IMR-90 (cell line): ENCODE results near the gene KCNN4. TPM values are rescaled to one million over a fixed set of nuclear protein-coding genes. Genes with fewer than 3 reads are reported as not detected.

Source experiments
- ATAC-seq: fragments of 200-7000 bp; cut with Tn5 transposase; 2 replicates; pipeline ENCODE4 v1.9.1; 2020; ENCODE audit warnings: low read depth, mild to moderate bottlenecking, moderate library complexity
- BruUV-seq: library from RNA; stranded (reverse); fragments of 400-500 nt; replicated peaks from 2 replicates; lab custom pipeline; 2021; lab: Mats Ljungman, UMichigan
- CTCF ChIA-PET: fragments of 300-600 bp; formaldehyde crosslinking; extraction: SDS; loops from one replicate; lab custom pipeline; 2021; ENCODE audit warnings: antibody characterized with exemption; lab: Yijun Ruan, JAX
- POLR2A ChIA-PET: fragments of 300-600 bp; sonication (Branson Sonifier 250); formaldehyde crosslinking; loops from one replicate; lab custom pipeline; 2022; ENCODE audit warnings: antibody characterized with exemption; ENCODE audit not compliant: unreplicated experiment; lab: Charles Lee
- DNase-seq: peaks from one replicate; pipeline ENCODE4 v3.0.0; 2013
- H2AFZ ChIP-seq: replicated peaks from 2 replicates; pipeline ENCODE3; 2013; ENCODE audit warnings: low read length, mild to moderate bottlenecking; ENCODE audit not compliant: poor library complexity
- H2AK5ac ChIP-seq: 2 replicates; pipeline ENCODE4 v1.6.1; 2013; ENCODE audit warnings: low read depth, low read length, inconsistent platforms
- H2AK9ac ChIP-seq: replicated peaks from 2 replicates; pipeline ENCODE3; 2013; ENCODE audit warnings: mild to moderate bottlenecking, low read depth, low read length, moderate library complexity; ENCODE audit not compliant: poor library complexity
- H2BK120ac ChIP-seq: 2 replicates; pipeline ENCODE4 v1.6.1; 2013; ENCODE audit warnings: low read depth, low read length, inconsistent platforms
- H2BK15ac ChIP-seq: 3 replicates; pipeline ENCODE4 v1.6.1; 2013; ENCODE audit warnings: low read depth, low read length, inconsistent platforms
- H2BK20ac ChIP-seq: 2 replicates; pipeline ENCODE4 v1.6.1; 2013; ENCODE audit warnings: low read depth, mild to moderate bottlenecking, inconsistent platforms, low read length, moderate library complexity
- H2BK5ac ChIP-seq: 2 replicates; pipeline ENCODE4 v1.6.1; 2013; ENCODE audit warnings: mild to moderate bottlenecking, low read depth, low read length, inconsistent platforms; ENCODE audit not compliant: poor library complexity, severe bottlenecking
- H3K14ac ChIP-seq: replicated peaks from 2 replicates; pipeline ENCODE4 v1.6.1; 2013; ENCODE audit warnings: low read depth, low read length, inconsistent platforms
- H3K18ac ChIP-seq: 2 replicates; pipeline ENCODE4 v1.6.1; 2013; ENCODE audit warnings: low read depth, low read length, control low read depth
- H3K23ac ChIP-seq: 2 replicates; pipeline ENCODE4 v1.6.1; 2013; ENCODE audit warnings: low read depth, low read length, inconsistent platforms
- H3K27ac ChIP-seq: 2 replicates; pipeline ENCODE4 v1.5.1; 2013; ENCODE audit warnings: mild to moderate bottlenecking, control low read depth, low read length; ENCODE audit not compliant: insufficient read depth
- H3K27me3 ChIP-seq: 2 replicates; pipeline ENCODE4 v1.6.1; 2013; ENCODE audit warnings: low read length; ENCODE audit not compliant: control insufficient read depth, insufficient read depth
- H3K36me3 ChIP-seq: 2 replicates; pipeline ENCODE4 v1.6.1; 2013; ENCODE audit warnings: low read length, mixed read lengths; ENCODE audit not compliant: control insufficient read depth, insufficient read depth
- H3K4ac ChIP-seq: 2 replicates; pipeline ENCODE4 v1.6.1; 2013; ENCODE audit warnings: low read depth, low read length, inconsistent platforms
- H3K4me1 ChIP-seq: 2 replicates; pipeline ENCODE4 v1.6.1; 2013; ENCODE audit warnings: low read length, mixed read lengths; ENCODE audit not compliant: control insufficient read depth, insufficient read depth
- H3K4me2 ChIP-seq: 2 replicates; pipeline ENCODE4 v1.6.1; 2013; ENCODE audit warnings: low read depth, mild to moderate bottlenecking, control low read depth, low read length, moderate library complexity
- H3K4me3 ChIP-seq: 2 replicates; pipeline ENCODE4 v1.5.1; 2013; ENCODE audit warnings: low read depth, mild to moderate bottlenecking, control low read depth, low read length, moderate library complexity; ENCODE audit not compliant: insufficient read depth
- H3K56ac ChIP-seq: 2 replicates; pipeline ENCODE4 v1.6.1; 2013; ENCODE audit warnings: low read length, inconsistent platforms; ENCODE audit not compliant: insufficient read depth; ENCODE audit errors: extremely low read depth
- H3K79me1 ChIP-seq, 2 experiments: 2 replicates each; pipeline ENCODE4 v1.6.1; 2013; ENCODE audit warnings: low read length in 2 of 2, inconsistent platforms in 1 of 2, low read depth in 1 of 2
- H3K9ac ChIP-seq: 2 replicates; pipeline ENCODE4 v1.6.1; 2013; ENCODE audit warnings: low read depth, low read length, control low read depth
- H3K9me1 ChIP-seq: 2 replicates; pipeline ENCODE4 v1.6.1; 2013; ENCODE audit warnings: low read length, inconsistent platforms; ENCODE audit not compliant: insufficient read depth
- H3K9me3 ChIP-seq: 2 replicates; pipeline ENCODE4 v1.6.1; 2013; ENCODE audit warnings: low read length; ENCODE audit not compliant: control insufficient read depth, insufficient read depth
- H4K20me1 ChIP-seq: 2 replicates; pipeline ENCODE4 v1.6.1; 2013; ENCODE audit warnings: low read length, inconsistent platforms; ENCODE audit not compliant: insufficient read depth
- H4K5ac ChIP-seq: 2 replicates; pipeline ENCODE4 v1.6.1; 2013; ENCODE audit warnings: mild to moderate bottlenecking, low read depth, low read length, control low read depth
- H4K8ac ChIP-seq, 2 experiments: 2 replicates each; pipeline ENCODE4 v1.6.1; 2013; ENCODE audit warnings: low read depth in 2 of 2, low read length in 2 of 2, control low read depth in 1 of 2, inconsistent platforms in 1 of 2
- H4K91ac ChIP-seq: 2 replicates; pipeline ENCODE4 v1.6.1; 2013; ENCODE audit warnings: low read depth, low read length, inconsistent platforms; ENCODE audit not compliant: insufficient read depth
- BHLHE40 ChIP-seq: fragments of 150-350 bp; IDR thresholded peaks from 2 replicates; pipeline ENCODE4 v1.6.1; 2016; ENCODE audit warnings: mild to moderate bottlenecking, low read depth, low read length
- MAFK ChIP-seq: IDR thresholded peaks from 2 replicates; pipeline ENCODE4 v1.6.1; 2012; ENCODE audit warnings: low read depth, low read length, improper control_type of control experiment
- NFE2L2 ChIP-seq: fragments of 150-350 bp; IDR thresholded peaks from 2 replicates; pipeline ENCODE4 v1.6.1; 2016; ENCODE audit warnings: low read depth, mild to moderate bottlenecking, low read length
- WGBS, 2 experiments: methylation state at CpG; one replicate each; pipeline versions ENCODE4 v1.1.5 to v1.1.7; 2013; ENCODE audit warnings: missing lambda C conversion rate in 2 of 2; ENCODE audit not compliant: insufficient read length in 1 of 2; ENCODE audit errors: extremely low coverage in 2 of 2; 5-methylcytosine and 5-hydroxymethylcytosine counted together
- dilution Hi-C: fragments of 300-500 bp; cut with HindIII; formaldehyde crosslinking; loops from one replicate; pipeline ENCODE4 v1.14.3; 2018; ENCODE audit warnings: low sequenced_read_pairs; ENCODE audit not compliant: unreplicated experiment
- in situ Hi-C: fragments of 300-500 bp; cut with MboI; formaldehyde crosslinking; loops from 3 replicates; pipeline ENCODE4 v1.14.3; 2019; ENCODE audit warnings: low sequenced_read_pairs, inconsistent platforms, mixed read lengths
- intact Hi-C: fragments of 100-400 bp; cut with micrococcal nuclease; formaldehyde crosslinking; loops from 2 replicates; pipeline ENCODE4 v1.10.0; 2022
- polyA plus RNA-seq, 3 experiments: library from polyadenylated mRNA; depleted of rRNA; stranded (reverse); fragments of >200 nt; gene quantifications; 2 replicates each; pipeline ENCODE4 v1.2.3, GENCODE V29; 2012; ENCODE audit warnings: low replicate concordance in 1 of 3
- total RNA-seq: library from RNA; depleted of rRNA; stranded (reverse); fragments of >200 nt; gene quantifications from 2 replicates; pipeline ENCODE4 v1.2.3, GENCODE V29; 2012

KCNN4 gene
- total and polyA plus RNA-seq, 2 of the 4 experiments (the other 2 are of a cell fraction), result 0.54 to 0.99 TPM

DNA sequence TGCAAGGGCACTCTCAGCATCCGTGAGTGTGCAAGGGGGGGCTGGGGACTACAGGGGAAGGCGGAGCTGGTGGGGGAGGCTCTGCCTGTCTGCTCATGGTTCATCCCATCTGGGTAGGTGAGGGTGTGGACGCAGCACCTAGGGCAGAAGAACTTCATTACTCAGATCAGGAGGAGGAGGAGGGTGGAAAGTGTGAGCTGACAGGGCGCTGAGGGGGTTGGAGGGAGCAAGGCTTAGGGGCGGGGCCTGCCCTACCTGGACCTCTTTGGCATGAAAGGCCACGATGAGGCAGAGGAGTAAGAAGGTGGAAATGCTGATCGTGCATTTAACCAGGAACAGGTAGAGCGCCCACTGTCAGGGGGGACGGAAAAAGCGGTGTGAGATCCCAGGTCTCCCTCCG, 4.5 kb downstream of the KCNN4 start:
- Histone ChIP-seq H4K20me1 (no peaks in the 10 kb centered on the region), H4K8ac (no peak overlapping the region), H3K9ac (no peak overlapping the region), H2AK5ac (0 out of 2 replicates have a peak overlapping the region, but pooled peaks have one; percentile 13), H3K4me1 (peaks cover 7% of the 10 kb centered on the region), H3K27me3 (peaks cover 11% of the 10 kb centered on the region), H2BK15ac (no peak overlapping the region), H3K27ac (no peak overlapping the region), H4K5ac (no peak overlapping the region), H2AFZ (no peak overlapping the region), H2BK20ac (no peak overlapping the region), H3K4me3 (no peak overlapping the region), H3K14ac (no peak overlapping the region), H4K91ac (no peak overlapping the region), H3K9me3 (no peaks in the 10 kb centered on the region), H3K4me2 (no peak overlapping the region), H2BK5ac (no peak overlapping the region), H3K4ac (no peak overlapping the region), H3K18ac (no peak overlapping the region), H3K56ac (no peak overlapping the region), H3K36me3 (no peaks in the 10 kb centered on the region), H3K79me1 (no peaks in the 10 kb centered on the region), H3K9me1 (peaks cover 3% of the 10 kb centered on the region), H2BK120ac (no peak overlapping the region), H2AK9ac (no peak overlapping the region), H3K23ac (no peak overlapping the region)
- intact Hi-C loops, result no loop called here
- 67% methylated on average over 3 of the region's 11 CpGs; no CpG with 5 or more reads in 1 of the 2 experiments for WGBS, 2 experiments
- no TSS peak for BruUV-seq
- ATAC-seq (no peak), DNase-seq (no peak)
- in situ Hi-C loops, result no loop called here
- ChIA-PET CTCF (interaction anchor here (0.9 kb wide), 1 partner anchor 11 kb away, joined by 3 read pairs; no protein-coding TSS in a partner anchor), POLR2A (no interaction called here)
- dilution Hi-C loops, result no loop called here
- TF ChIP-seq MAFK (peak; percentile 90), BHLHE40 (no peak), NFE2L2 (no peak)
